K562 (cell line): ENCODE data around the gene NFYC. TPM values are rescaled to one million over a fixed set of nuclear protein-coding genes. Genes with fewer than 3 reads are reported as not detected.

Experiments
- BDP1 ChIP-seq: IDR thresholded peaks from 3 replicates; pipeline ENCODE4 v1.6.1; 2011; ENCODE audit not compliant: insufficient read length, insufficient read depth
- CHD1 ChIP-seq: fragments of 200-600 bp; sonication (generic); IDR thresholded peaks from one replicate; pipeline ENCODE4 v1.6.1; 2012; ENCODE audit warnings: mild to moderate bottlenecking, moderate library complexity, low read length, inconsistent platforms
- CTCF ChIP-seq, 3 experiments: IDR thresholded peaks in 2 of 3; conservative IDR thresholded peaks in 1 of 3; 2 replicates each; pipeline ENCODE4 v1.5.1; 2011 to 2012; ENCODE audit warnings: low read length in 3 of 3, mild to moderate bottlenecking in 3 of 3, control low read depth in 2 of 3, improper control_type of control experiment in 1 of 3, inconsistent platforms in 1 of 3, low read depth in 1 of 3, mixed read lengths in 1 of 3, moderate library complexity in 1 of 3; ENCODE audit not compliant: insufficient read depth in 2 of 3
- ELF4 ChIP-seq: fragments of 450-650 bp; formaldehyde crosslinking; IDR thresholded peaks from 2 replicates; pipeline ENCODE4 v1.4.0; 2022; ENCODE audit warnings: missing genetic modification characterization
- HDAC2 ChIP-seq: fragments of 450-650 bp; IDR thresholded peaks from 2 replicates; pipeline ENCODE4 v1.6.1; 2016; ENCODE audit warnings: mild to moderate bottlenecking
- ILF3 ChIP-seq: fragments of 450-650 bp; IDR thresholded peaks from 2 replicates; pipeline ENCODE4 v1.6.1; 2018; ENCODE audit warnings: antibody characterized with exemption, mild to moderate bottlenecking, moderate library complexity, borderline replicate concordance
- JUND ChIP-seq, 2 experiments: IDR thresholded peaks; 2 replicates in 1 of 2; 3 replicates in 1 of 2; pipeline ENCODE4 v1.6.1; 2011; ENCODE audit warnings: borderline replicate concordance in 2 of 2, low read depth in 2 of 2, low read length in 2 of 2, improper control_type of control experiment in 1 of 2, missing biosample characterization in 1 of 2, missing genetic modification characterization in 1 of 2, missing genetic modification reagents in 1 of 2
- KDM2B ChIP-seq: fragments of 250-450 bp; sonication (Bioruptor Pico); IDR thresholded peaks from 2 replicates; pipeline ENCODE4 v1.8.0; 2021; ENCODE audit warnings: mild to moderate bottlenecking, moderate library complexity
- PHF20 ChIP-seq: fragments of 450-650 bp; IDR thresholded peaks from 2 replicates; pipeline ENCODE4 v1.6.1; 2018; ENCODE audit not compliant: partially characterized antibody
- RBM39 ChIP-seq: fragments of 200-400 bp; formaldehyde crosslinking; optimal IDR thresholded peaks from 2 replicates; pipeline ENCODE3; 2018; ENCODE audit warnings: low read depth, low read length
- RERE ChIP-seq: sonication (generic); formaldehyde crosslinking; IDR thresholded peaks from 2 replicates; pipeline ENCODE4 v1.8.0; 2023; ENCODE audit warnings: missing genetic modification reagents, mild to moderate bottlenecking, borderline replicate concordance
- RUNX1 ChIP-seq: sonication (generic); IDR thresholded peaks from 2 replicates; pipeline ENCODE4 v1.6.1; 2016; ENCODE audit warnings: antibody characterized with exemption, low read depth
- TAF1 ChIP-seq: IDR thresholded peaks from 2 replicates; pipeline ENCODE4 v1.6.1; 2011; ENCODE audit warnings: mild to moderate bottlenecking, low read length, moderate library complexity; ENCODE audit not compliant: insufficient read depth, control insufficient read depth, severe bottlenecking; ENCODE audit errors: extremely low read depth
- TEAD1 ChIP-seq, 2 experiments: fragments of 450-650 bp in 1 of 2; sonication (generic) in 1 of 2; formaldehyde crosslinking; IDR thresholded peaks; 2 replicates each; pipeline versions ENCODE4 v1.4.0 to v1.8.0; 2020 to 2022; ENCODE audit warnings: mild to moderate bottlenecking in 2 of 2, missing genetic modification reagents in 1 of 2
- TSHZ1 ChIP-seq: fragments of 250-450 bp; sonication (Bioruptor Pico); IDR thresholded peaks from 2 replicates; pipeline ENCODE4 v1.4.0; 2020; ENCODE audit warnings: mild to moderate bottlenecking, moderate library complexity
- WHSC1 ChIP-seq: IDR thresholded peaks from one replicate; pipeline ENCODE4 v1.6.1; 2012; ENCODE audit warnings: low read length, control low read depth, inconsistent platforms
- ZNF174 ChIP-seq: fragments of 250-450 bp; sonication (Bioruptor Pico); IDR thresholded peaks from 2 replicates; pipeline ENCODE4 v1.4.0; 2020; ENCODE audit warnings: mild to moderate bottlenecking
- ZNF311 ChIP-seq: fragments of 250-450 bp; sonication (Bioruptor Pico); IDR thresholded peaks from 2 replicates; pipeline ENCODE4 v1.4.0; 2020; ENCODE audit warnings: mild to moderate bottlenecking, moderate library complexity
- ZNF830 ChIP-seq: fragments of 250-450 bp; sonication (Bioruptor Pico); IDR thresholded peaks from 2 replicates; pipeline ENCODE4 v1.5.0; 2021; ENCODE audit warnings: mild to moderate bottlenecking
- polyA plus RNA-seq, 8 experiments: library from polyadenylated mRNA; depleted of rRNA in 4 of 8; stranded (reverse) in 5 of 8; unstranded in 3 of 8; fragments of >200 nt; fragmentation: Nextera tagmentation in 2 of 8; fragmentation: Illumina TruSeq in 1 of 8; extraction: Ambion mirVana in 2 of 8; extraction: Trizol in 1 of 8; gene quantifications; 2 replicates each; pipeline versions ENCODE4 v1.2.1 to v1.2.3, GENCODE V29; 2011 to 2014; ENCODE audit warnings: inconsistent platforms in 1 of 8, missing spikeins in 1 of 8
- total RNA-seq, 7 experiments: library from RNA; depleted of rRNA in 6 of 7; stranded (reverse); fragments of >200 nt in 6 of 7; fragmentation: Illumina TruSeq in 2 of 7; extraction: Trizol in 2 of 7; gene quantifications; 2 replicates each; pipeline versions ENCODE4 v1.2.1 to v1.2.3, GENCODE V29; 2011 to 2021; ENCODE audit warnings: low replicate concordance in 1 of 7

Gene NFYC
- total and polyA plus RNA-seq, 9 of the 15 experiments (the other 6 are each of a cell fraction or from before 2014, with no cell fraction given): 4.8 to 59.8 (median 41.1) TPM

GRCh38 chr1:40808909-40809308, 117.4 kb downstream of the NFYC start (continued):
- 0 out of 2 replicates have a peak, but pooled peaks have one; percentile 15 for TF ChIP-seq JUND (IDR thresholded peaks at IDR 0.05; ENCODE audit: borderline replicate concordance, low read depth, low read length)
- peak; percentile 35; the same call in 1 of the 3 replicates for TF ChIP-seq JUND (tag; IDR thresholded peaks at IDR 0.05; ENCODE audit: borderline replicate concordance, low read depth, low read length)
- no peak for TF ChIP-seq RUNX1
- no peak for TF ChIP-seq TAF1
- no peak for TF ChIP-seq ZNF830 (CRISPR knock-in tag)
- TF ChIP-seq CHD1: no peak
- no peak for TF ChIP-seq BDP1
- no peak for TF ChIP-seq ZNF174 (CRISPR knock-in tag)
- no peak for TF ChIP-seq CTCF (IDR thresholded peaks at IDR 0.05 in 2 of 3, conservative IDR thresholded peaks at IDR 0.05 in 1 of 3; ENCODE audit: insufficient read depth in 2 of 3, low read depth in 1 of 3, low read length in 3 of 3)
- no peak for TF ChIP-seq RBM39
- no peak for TF ChIP-seq KDM2B (CRISPR knock-in tag)
- TF ChIP-seq TEAD1 (CRISPR knock-in tag; IDR thresholded peaks at IDR 0.05): no peak
- TF ChIP-seq WHSC1: no peak
- TF ChIP-seq ELF4: no peak
- no peak for TF ChIP-seq RERE (CRISPR knock-in tag)
- TF ChIP-seq TSHZ1 (CRISPR knock-in tag): no peak
- no peak for TF ChIP-seq ILF3
- TF ChIP-seq ZNF311 (CRISPR knock-in tag): no peak
- TF ChIP-seq PHF20: no peak
- peak; percentile 55 for TF ChIP-seq HDAC2
